HFF-Myc (cell line): ENCODE data around the gene HDAC6.
A peak's percentile ranks its signal among the peaks of the same experiment; 100 is the strongest.

Experiments used
- DNase-seq: peaks from one replicate; pipeline ENCODE4 v3.0.0-alpha.2; 2011; ENCODE audit warnings: low read depth; ENCODE audit errors: extremely low read depth
- H3K4me3 ChIP-seq: replicated peaks from 2 replicates; pipeline ENCODE4 v1.5.1; 2011; ENCODE audit warnings: low read depth, mild to moderate bottlenecking, control low read depth, low read length
- CTCF ChIP-seq: IDR thresholded peaks from 2 replicates; pipeline ENCODE4 v1.5.1; 2012; ENCODE audit warnings: mild to moderate bottlenecking, low read depth, low read length, control low read depth; ENCODE audit errors: missing control alignments

Gene HDAC6

GRCh38 chrX:48801280-48802088 is at the start of gene HDAC6:
HDAC6 (plus strand) TSS chrX:48802067; CDS start chrX:48802693, 626 bp downstream.
- peak within 1 kb of the TSS; percentile 57 for H3K4me3 ChIP-seq
- peak; percentile 92 for DNase-seq
- no peak for TF ChIP-seq CTCF

DNA sequence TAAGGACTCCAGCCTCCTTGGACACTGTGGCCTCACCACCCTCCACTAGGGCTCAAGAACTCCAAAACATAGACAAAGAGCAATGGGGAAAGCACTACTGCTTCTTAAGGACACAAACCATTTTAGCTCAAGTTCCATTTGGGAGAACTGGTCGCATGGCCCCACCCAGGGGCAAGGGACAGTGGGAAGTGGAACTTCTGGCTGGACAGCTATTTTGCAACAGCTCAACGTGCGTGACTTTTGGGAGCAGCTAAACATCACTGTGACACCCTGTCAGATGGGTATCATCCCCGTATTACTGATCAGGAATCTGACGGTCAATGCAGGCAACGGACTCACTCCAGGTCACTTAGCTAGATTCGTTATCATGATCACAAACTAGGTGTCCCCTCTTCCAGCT is 49.4 kb upstream of the HDAC6 start:
- no peak for DNase-seq
- H3K4me3 ChIP-seq, result no peak overlapping the region
- TF ChIP-seq CTCF, result no peak

- no peak for TF ChIP-seq CTCF
- H3K4me3 ChIP-seq, result no peak overlapping the region
- no peak for DNase-seq
Measured at GRCh38 chrX:48753708-48754228, 48.1 kb upstream of the HDAC6 start.

DNA sequence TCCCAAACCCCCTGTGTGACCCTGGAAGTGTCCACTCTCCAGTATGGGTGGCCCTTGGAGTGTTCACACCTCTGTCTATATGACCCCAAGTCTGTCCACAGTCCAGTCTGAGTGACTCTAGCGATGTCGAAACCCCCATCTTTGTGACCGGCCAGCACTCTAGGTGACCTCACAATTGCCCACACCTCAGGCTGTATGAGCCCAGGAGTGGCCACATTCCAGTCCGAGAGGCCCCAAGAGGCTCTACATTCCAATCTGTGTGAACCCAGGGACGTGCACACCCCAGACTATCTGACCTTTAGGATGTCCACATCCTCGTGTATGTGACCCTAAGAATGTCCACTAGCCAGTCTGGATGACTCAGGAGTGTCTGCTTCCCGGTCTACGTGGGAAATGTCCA is 47.6 kb upstream of the HDAC6 start:
- no peak overlapping the region for H3K4me3 ChIP-seq
- no peak for TF ChIP-seq CTCF
- DNase-seq, result no peak

DNA sequence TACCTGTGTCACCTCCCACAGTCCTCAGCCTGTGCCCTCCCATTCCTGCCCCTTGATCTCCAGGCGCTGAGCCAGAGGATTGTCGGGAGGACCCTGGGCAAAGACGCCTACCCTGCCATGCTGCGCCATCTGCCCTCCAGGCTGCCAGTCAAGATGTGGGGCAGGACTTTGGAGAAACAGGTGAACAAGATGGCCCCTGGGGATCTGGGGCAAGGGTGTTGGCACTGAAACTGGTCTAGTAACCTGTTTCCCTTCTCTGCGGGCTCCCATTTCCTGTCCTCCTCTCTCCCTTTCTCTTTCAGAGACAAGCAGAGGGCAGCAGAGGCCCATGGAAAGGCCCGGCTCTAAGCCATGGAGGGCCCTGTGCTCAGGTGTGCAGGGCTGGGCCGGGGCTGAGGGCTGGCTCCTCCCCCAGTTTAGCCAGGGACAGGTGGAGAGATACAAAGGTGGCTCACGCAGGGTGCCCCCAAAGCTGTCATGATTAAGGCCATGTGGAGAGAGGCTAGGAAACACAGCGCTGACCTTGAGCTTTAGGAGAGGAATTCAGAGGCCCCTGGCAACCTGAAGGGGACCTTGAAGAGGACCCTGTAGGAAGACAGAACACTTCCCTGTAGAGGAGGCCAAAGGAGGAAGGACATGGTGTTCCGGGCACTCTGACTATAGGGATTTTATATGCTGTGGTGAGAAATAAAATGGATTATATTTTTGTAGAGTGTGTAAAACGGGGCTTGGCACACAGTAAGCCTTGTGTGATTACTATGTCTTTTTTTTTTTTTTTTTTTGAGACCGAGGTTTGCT is 40.0 kb upstream of the HDAC6 start, which contains the start of gene GLOD5:
Gene GLOD5, plus strand, starts transcription at position 74 of the 798 bp plus-strand sequence. Its CDS starts 44 bp downstream, at position 118.
- DNase-seq, result no peak
- H3K4me3 ChIP-seq, result no peak within 1 kb of the TSS
- peak; percentile 11 for TF ChIP-seq CTCF

GRCh38 chrX:48769230-48769629 is 32.6 kb upstream of the HDAC6 start:
- no peak for TF ChIP-seq CTCF
- DNase-seq, result no peak
- H3K4me3 ChIP-seq, result no peak overlapping the region
